ENCODE measurements around the gene MAGED2.

DNA sequence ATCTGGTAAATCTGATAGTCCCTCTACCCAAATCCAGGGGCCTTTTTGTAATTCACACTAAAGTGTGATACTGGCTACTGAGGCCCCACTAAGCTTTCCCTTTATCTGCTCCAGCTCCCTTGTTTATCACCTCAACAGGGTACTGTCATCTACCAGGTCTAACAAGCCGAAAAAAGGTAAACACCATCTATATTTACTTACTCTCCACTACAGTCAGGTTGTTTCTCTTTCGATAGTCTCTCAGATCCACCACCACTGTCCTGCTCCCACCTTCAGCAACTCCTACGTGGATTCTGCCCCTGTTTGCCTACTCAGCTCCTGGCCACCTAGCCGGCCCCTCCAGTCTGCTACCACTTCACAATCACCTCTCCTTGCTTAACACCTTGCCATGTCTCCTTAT is 12.8 kb upstream of the MAGED2 start:
- TF ChIP-seq ZNF423 (CRISPR knock-in tag; IDR thresholded peaks at IDR 0.05): no peak
- no peak for TF ChIP-seq TCF7 (CRISPR knock-in tag; IDR thresholded peaks at IDR 0.05; ENCODE audit: low read depth)
- TF ChIP-seq, protein P1, sequence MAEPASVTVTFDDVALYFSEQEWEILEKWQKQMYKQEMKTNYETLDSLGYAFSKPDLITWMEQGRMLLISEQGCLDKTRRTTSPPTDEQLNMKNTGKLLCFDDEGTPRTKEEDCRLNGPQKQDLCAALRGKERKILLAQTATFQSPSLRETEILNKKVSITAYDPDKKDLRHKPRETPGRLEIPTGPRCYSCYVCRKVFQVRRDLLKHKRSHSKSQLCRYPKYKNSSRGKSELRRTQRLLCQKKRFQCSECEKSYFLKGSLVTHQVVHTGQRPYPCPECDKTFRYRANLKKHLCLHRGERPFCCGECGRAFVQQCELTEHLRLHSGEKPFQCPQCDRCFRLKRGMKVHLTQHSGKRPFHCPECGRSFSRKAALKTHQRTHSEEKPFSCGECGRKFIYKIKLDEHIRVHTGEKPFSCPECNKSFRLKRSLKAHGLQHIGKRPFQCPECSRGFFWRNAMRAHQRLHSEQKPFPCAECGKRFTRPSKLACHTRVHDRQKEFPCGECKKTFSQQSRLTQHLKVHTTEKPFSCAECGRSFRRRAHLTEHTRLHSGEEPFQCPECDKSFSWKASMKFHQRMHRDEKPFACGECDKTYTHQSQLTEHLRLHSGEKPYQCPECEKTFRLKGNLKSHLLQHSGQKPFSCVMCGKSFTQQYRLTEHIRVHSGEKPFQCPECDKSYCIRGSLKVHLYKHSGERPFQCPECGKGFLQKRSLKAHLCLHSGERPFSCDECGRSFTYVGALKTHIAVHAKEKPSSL (CRISPR knock-in tag; conservative IDR thresholded peaks at IDR 0.05): no peak
- no peak for TF ChIP-seq CBFB (CRISPR knock-in tag; IDR thresholded peaks at IDR 0.05; ENCODE audit: low read depth)
- TF ChIP-seq ZNF121 (CRISPR knock-in tag; IDR thresholded peaks at IDR 0.05): no peak
- TF ChIP-seq, protein P2, sequence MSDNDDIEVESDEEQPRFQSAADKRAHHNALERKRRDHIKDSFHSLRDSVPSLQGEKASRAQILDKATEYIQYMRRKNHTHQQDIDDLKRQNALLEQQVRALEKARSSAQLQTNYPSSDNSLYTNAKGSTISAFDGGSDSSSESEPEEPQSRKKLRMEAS (CRISPR knock-in tag; IDR thresholded peaks at IDR 0.05): no peak

Measured in WTC11 (cell line).